ENCODE results near the gene SHROOM3.

DNA sequence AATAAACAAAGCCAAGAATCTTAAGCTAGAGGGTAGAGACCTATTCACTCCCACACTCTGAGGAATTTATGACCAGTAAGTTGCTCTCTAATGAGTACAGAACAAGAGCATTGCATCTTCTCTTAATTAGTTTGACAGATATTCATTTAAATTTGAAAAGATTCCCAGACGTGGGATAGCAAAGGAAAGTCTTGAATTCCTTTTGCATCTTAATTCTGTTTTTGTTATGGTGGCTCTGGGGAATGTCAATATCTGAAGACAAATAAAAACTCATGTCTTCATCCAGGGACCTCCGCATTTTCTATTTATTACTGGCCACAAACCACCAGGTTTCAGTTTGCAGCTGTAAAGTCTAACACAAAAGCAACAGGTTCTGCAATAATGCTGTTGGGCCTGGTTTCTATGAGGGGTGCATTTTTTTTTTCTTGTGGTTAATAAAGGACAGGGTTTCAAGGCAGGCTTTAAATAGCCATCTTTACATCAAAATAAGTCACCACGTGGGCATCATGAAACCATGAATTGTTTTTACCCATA is 172.3 kb downstream of the SHROOM3 start:
- TF ChIP-seq TAF1 (IDR thresholded peaks at IDR 0.05; ENCODE audit: low read depth) (no peak), MXI1 (conservative IDR thresholded peaks at IDR 0.05; ENCODE audit: poor library complexity, severe bottlenecking) (no peak), SMC3 (conservative IDR thresholded peaks at IDR 0.05; ENCODE audit: poor library complexity) (no peak), EP300 (conservative IDR thresholded peaks at IDR 0.05; ENCODE audit: poor library complexity, severe bottlenecking) (no peak), POLR2AphosphoS5 (IDR thresholded peaks at IDR 0.05) (no peak), EZH2 (IDR thresholded peaks at IDR 0.05; ENCODE audit: borderline replicate concordance, insufficient read depth, low read length, poor library complexity, severe bottlenecking) (no peak)
- TF ChIP-seq, protein P1, sequence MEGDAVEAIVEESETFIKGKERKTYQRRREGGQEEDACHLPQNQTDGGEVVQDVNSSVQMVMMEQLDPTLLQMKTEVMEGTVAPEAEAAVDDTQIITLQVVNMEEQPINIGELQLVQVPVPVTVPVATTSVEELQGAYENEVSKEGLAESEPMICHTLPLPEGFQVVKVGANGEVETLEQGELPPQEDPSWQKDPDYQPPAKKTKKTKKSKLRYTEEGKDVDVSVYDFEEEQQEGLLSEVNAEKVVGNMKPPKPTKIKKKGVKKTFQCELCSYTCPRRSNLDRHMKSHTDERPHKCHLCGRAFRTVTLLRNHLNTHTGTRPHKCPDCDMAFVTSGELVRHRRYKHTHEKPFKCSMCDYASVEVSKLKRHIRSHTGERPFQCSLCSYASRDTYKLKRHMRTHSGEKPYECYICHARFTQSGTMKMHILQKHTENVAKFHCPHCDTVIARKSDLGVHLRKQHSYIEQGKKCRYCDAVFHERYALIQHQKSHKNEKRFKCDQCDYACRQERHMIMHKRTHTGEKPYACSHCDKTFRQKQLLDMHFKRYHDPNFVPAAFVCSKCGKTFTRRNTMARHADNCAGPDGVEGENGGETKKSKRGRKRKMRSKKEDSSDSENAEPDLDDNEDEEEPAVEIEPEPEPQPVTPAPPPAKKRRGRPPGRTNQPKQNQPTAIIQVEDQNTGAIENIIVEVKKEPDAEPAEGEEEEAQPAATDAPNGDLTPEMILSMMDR (IDR thresholded peaks at IDR 0.05; ENCODE audit: poor library complexity, severe bottlenecking) = no peak

Data from neural cell (in vitro differentiated cells).